NCI-H526 treated with DMSO at 0.1 percent for 48 hours (cell line): ENCODE results near the gene EIF6.

ENCODE experiments used
- DNase-seq: peaks from one replicate; lab custom pipeline; 2025; lab: John Stamatoyannopoulos, UW

The EIF6 gene

GRCh38 chr20:35293303-35294292 is 9.0 kb upstream of the EIF6 start:
- DNase-seq: no peak

- no peak for DNase-seq
Measured at GRCh38 chr20:35292504-35293285, 8.1 kb upstream of the EIF6 start.

DNA sequence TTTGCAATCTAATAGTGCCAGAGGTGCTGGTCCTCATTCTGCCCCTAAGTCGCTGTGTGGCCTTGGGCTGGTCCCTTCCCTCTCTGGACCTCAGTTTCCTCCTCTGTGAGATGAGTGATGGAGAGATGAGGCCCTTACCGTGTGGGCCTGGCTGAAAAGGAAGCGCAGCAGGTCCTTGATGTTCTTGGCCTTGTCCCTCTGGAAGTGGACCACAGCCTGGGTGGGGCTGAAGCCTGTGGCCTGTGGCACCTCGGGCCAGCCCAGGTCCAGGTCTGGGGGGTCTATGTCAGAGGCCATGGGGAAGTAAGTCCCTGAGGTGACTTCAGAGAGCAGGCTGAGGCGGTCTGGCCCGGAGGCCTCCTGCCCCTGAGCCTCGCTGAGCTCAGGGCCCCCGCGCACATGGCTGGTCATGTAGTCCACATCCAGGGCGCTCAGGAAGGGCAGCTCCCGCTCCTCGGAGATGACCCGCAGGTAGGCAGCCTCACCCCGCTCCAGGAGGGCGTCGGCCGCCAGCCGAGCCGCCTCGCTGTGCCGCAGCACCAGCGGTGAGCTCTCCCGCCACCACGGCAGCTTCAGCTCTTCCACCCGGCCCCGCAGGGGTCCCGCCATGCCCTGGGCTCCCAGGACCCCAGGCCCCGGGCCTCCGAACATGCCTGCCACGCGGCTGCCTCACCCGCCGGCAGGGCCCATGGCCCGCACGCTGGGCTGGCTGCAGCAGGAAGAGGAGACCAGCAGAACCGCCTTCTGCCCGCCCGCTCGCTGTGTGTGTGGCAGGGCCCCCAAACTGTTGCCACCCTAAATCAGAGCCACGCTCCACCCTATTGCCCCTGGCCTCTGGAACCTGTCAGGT is 7.3 kb upstream of the EIF6 start, which contains the start of gene FAM83C:
Gene FAM83C (minus strand): TSS at position 772 of the 850 bp plus-strand sequence. CDS start 121 bp downstream, at position 651.
- no peak for DNase-seq

GRCh38 chr20:35290887-35291417 is 6.4 kb upstream of the EIF6 start:
- no peak for DNase-seq

DNA sequence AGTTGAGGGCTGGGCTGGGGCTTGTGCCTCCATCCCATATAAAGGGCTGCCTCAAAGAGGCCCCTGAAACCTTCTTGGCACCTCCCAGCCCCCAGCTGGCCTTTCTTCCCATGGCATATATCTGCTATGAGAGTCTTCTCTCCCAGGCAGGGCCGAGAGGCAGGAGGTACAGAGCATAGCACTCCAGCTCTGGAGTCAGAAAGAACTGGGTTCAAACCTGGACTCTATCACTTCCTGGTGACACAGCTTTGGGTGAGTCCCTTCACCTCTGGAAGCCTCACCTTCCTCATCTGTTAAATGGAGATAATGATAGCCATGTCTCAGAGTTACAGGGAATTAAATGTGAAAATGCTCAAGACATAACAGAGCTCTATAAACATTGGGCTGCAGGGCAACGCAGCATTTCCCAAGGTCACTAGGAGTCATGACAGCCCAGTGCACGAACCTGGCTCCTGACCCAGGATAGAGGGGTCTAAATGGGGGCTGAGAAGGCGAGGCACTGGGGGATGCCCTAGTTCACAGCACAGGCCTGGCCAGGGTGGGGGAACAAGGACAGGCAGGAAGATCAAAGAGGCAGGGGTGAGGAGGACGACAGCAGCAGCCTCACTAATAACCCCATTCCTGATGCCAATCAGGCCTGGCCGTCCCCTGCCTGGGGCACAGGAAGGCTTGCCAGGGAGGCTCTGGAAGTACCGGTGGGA is 5.8 kb upstream of the EIF6 start:
- no peak for DNase-seq

DNA sequence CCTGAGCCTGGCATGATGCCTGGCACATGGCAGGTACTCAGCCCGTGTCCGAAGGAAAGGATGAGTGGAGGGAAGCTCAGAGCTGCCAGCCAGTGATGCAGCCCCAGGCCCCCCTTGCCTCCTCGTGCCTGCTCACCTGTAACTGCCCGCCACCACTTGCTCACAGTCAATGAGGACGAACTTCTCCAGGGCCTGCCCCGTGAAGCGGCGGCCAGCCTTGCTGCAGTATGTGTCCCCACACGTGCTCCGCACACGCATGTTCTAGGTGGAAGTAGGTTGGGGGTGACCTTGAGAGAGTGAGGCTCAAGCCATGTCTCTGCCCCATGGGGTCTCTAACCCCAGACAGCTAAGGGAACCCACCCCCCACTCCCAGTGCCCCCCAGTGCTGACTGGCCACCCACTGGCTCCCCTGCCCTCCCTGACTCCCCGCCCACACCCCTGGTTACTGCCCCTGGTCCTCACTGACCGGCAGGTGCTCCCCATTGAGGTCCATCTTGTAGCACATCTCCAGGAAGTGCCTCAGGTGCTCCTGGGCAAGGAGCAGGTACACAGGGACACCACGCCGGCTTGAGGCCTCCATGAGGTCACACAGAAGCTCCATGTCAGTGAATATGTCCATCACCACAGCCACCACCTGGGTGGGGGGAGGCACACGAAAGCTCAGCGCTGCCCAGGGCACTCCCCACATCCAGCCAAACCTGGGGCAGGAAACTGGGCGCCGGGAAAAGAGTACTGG is 3.9 kb upstream of the EIF6 start:
- DNase-seq: no peak

GRCh38 chr20:35287509-35288324 is 3.1 kb upstream of the EIF6 start:
- no peak for DNase-seq

GRCh38 chr20:35286899-35287508 is 2.4 kb upstream of the EIF6 start:
- DNase-seq: no peak

DNA sequence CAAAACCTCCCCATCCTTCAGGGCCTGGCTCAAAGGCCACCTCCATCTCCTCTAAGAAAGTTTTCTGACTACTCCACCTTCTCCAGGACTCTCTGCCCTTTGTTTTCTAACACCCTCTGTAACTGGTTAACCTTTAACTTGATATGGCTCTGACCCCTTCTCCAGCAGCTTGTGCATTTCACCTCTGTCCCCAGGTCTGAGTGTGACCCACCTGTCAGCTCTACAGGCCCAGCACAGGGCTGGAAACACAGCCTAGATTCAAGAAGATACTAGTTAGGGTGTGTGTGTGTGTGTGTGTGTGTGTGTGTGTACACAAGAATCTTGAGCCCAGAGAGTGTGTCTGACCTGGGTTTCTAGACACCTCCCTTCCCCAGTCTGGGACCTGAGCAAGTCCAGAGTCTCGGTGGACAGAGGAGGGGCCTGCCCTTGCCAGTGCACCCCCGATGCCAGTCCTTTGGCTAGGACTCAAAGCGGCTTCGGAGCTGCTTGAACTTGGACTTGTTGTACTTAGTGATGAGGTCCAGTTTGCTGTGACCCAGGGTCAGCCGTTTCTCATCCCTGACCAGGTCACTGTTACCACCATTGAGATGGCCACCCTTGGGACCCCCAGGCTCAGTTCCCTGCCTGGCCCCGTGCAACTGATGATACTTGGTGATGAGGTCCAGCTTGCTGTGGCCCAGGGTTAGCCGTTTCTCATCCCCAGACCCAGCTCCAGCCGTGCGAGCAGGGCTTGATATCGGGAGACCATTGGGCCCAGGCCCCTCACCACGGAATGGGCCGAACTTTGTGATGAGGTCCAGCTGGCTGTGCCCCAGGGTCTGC is 1.7 kb upstream of the EIF6 start:
- no peak for DNase-seq

- DNase-seq: no peak
Measured at GRCh38 chr20:35285806-35286076, 1.2 kb upstream of the EIF6 start.

- no peak for DNase-seq
Measured at GRCh38 chr20:35284992-35285805, 627 bp upstream of the EIF6 start.

DNA sequence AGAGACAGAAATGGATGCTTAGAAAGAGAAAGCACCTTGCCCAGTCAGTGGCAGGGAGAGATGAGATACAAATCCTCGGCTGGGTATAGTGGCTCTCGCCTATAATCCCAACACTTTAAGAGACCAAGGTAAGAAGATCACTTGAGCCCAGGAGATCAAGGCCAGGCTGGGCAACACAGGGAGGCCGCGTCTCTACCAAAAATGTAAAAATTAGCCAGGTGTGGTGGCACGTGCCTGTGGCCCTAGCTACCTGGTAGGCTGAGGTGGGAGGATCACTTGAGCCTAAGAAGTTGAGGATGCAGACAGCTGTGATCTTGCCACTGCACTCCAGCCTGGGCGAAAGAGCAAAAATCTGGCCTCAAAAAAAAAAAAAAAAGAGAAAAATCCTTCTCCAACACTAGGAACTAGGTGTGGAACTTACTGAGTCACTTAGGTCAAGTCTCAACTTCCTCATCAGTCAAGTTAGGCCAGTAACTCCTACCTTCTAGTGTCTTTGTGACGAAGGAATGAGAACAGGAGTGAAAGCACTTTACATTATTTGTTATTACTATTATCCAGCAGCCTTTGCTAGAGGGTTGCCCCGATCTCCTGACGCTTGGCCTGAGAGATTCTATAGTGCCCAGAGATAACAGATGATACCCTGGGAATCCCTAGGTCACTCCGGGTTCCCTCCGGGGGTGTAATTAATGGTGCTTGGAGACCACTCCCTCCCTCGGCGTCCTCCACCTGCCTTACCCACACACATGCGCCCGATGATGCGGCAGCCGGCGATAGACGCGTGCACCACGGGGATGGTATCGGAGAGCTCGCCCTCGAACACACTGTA is 918 bp downstream of the EIF6 start:
- DNase-seq: no peak

GRCh38 chr20:35281506-35282101 is 3.0 kb downstream of the EIF6 start:
- no peak for DNase-seq

GRCh38 chr20:35280523-35280922 is 4.0 kb downstream of the EIF6 start:
- no peak for DNase-seq

DNA sequence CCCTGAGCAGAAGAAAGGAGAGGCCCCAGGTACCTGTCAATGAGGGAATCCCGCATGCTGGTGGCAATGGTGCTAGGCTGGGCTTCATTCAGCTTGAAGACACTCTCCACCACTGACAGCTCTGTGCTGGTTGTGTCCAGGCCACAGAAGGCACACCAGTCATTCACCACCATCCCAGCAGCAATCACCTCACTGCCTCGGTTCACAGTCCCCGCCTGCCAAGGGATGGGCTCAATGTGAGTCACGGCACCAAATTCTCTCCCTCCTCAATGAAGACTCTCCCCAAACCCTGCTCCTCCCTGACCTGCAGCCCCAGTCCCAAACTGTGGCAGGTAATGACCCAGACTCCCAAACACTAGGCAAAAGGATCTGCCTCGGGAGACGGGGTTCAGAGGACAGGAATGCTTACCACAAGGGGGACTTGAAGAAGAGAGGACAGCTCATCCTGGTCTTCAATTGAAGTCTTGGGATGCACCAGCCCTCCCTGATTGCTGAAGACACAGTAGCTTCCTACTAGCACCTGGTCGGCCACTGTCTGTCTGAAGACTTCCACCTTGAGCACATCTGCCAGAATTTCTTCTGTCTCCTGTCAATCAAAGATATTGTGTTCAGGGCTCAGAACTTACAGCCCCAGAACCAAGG is 4.9 kb downstream of the EIF6 start:
- DNase-seq: no peak

DNA sequence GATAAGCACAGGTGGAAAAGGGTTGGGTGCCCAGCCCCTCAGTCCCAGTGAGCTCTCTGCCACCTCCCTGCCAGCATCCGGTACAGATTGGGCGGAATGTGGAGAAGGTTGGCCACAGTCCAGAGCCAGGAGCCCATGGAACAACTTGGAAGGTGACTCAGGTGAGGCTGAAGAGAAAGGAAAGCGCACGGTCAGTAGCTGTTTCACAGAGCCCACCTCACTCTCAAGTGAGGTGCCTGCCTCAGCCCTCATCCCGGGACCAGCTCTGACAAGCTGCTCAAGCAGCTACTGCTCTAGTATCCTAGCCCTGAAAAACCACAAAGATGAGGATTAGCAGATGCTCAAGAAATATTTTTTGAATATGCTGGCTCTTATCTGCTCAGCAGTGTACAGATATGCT is 5.5 kb downstream of the EIF6 start:
- no peak for DNase-seq
